CD4-positive, alpha-beta T cell (primary cell): ENCODE results near the gene LILRB4. TPM values are rescaled to one million over a fixed set of nuclear protein-coding genes. Genes with fewer than 3 reads are reported as not detected.

ENCODE experiments used
- ATAC-seq: fragments of 200-7000 bp; cut with Tn5 transposase; one replicate; pipeline ENCODE4 v1.10.0; 2022; ENCODE audit warnings: mild to moderate bottlenecking; ENCODE audit not compliant: poor library complexity
- CTCF ChIA-PET: fragments of 350-600 bp; sonication (Branson Sonifier 250); formaldehyde crosslinking; loops from one replicate; lab custom pipeline; 2021; ENCODE audit warnings: antibody characterized with exemption, inconsistent platforms; lab: Charles Lee
- POLR2A ChIA-PET: fragments of 350-600 bp; sonication (Branson Sonifier 250); formaldehyde crosslinking; loops from one replicate; lab custom pipeline; 2021; ENCODE audit warnings: antibody characterized with exemption, inconsistent platforms; lab: Charles Lee
- DNase-seq, 14 experiments: peaks; one replicate each; pipeline ENCODE4 v3.0.0-alpha.2; 2013 to 2020; ENCODE audit warnings: mixed read lengths in 2 of 14
- H3K27ac ChIP-seq, 2 donors: one replicate each; pipeline versions ENCODE4 v1.5.1 to v1.7.0; 2013; ENCODE audit warnings: low read length in 2 of 2, low read depth in 1 of 2, mild to moderate bottlenecking in 1 of 2
- H3K27me3 ChIP-seq, 2 experiments: 1 replicate in 1 of 2; 2 replicates in 1 of 2; pipeline versions ENCODE4 v1.6.1 to v1.7.0; 2013; ENCODE audit warnings: low read length in 2 of 2, control low read depth in 1 of 2, mild to moderate bottlenecking in 1 of 2, moderate library complexity in 1 of 2; ENCODE audit not compliant: insufficient read depth in 2 of 2, control insufficient read depth in 1 of 2
- H3K36me3 ChIP-seq: one replicate; pipeline ENCODE4 v1.6.1; 2013; ENCODE audit warnings: low read length, control low read depth; ENCODE audit not compliant: insufficient read depth
- H3K4me1 ChIP-seq: one replicate; pipeline ENCODE4 v1.6.1; 2013; ENCODE audit warnings: low read length, control low read depth; ENCODE audit not compliant: insufficient read depth
- H3K4me3 ChIP-seq: one replicate; pipeline ENCODE4 v1.5.1; 2013; ENCODE audit warnings: mild to moderate bottlenecking, low read length, moderate library complexity
- H3K9me3 ChIP-seq, 2 experiments: 1 replicate in 1 of 2; 2 replicates in 1 of 2; pipeline versions ENCODE4 v1.6.1 to v1.7.0; 2013; ENCODE audit warnings: low read length in 2 of 2, mild to moderate bottlenecking in 2 of 2, control low read depth in 1 of 2, moderate library complexity in 1 of 2; ENCODE audit not compliant: control insufficient read depth in 1 of 2, insufficient read depth in 1 of 2
- H3K27ac Mint-ChIP-seq: one replicate; pipeline ENCODE4 v1.8.0; 2020; ENCODE audit warnings: mixed read lengths
- H3K27me3 Mint-ChIP-seq: one replicate; pipeline ENCODE4 v1.8.0; 2021; ENCODE audit warnings: mixed read lengths
- H3K36me3 Mint-ChIP-seq: one replicate; pipeline ENCODE4 v1.8.0; 2021; ENCODE audit warnings: low read depth, mixed read lengths
- H3K4me1 Mint-ChIP-seq: one replicate; pipeline ENCODE4 v1.8.0; 2021; ENCODE audit warnings: low read depth, mixed read lengths
- H3K4me3 Mint-ChIP-seq: one replicate; pipeline ENCODE4 v1.8.0; 2020; ENCODE audit warnings: mild to moderate bottlenecking, mixed read lengths
- H3K9me3 Mint-ChIP-seq: one replicate; pipeline ENCODE4 v1.8.0; 2020; ENCODE audit warnings: mixed read lengths
- intact Hi-C, 2 experiments: fragments of 100-400 bp; cut with DNase I in 1 of 2; cut with micrococcal nuclease in 1 of 2; formaldehyde crosslinking; loops; one replicate each; pipeline versions ENCODE4 v1.15.1 to v1.9.0; 2023 to 2025; cut with DNase I, micrococcal nuclease
- total RNA-seq, 174 experiments: library from RNA in 2 of 174; stranded (reverse) in 2 of 174; gene quantifications; one replicate each; pipeline ENCODE4 v1.2.3 and lab custom pipeline; 2021 to 2026
- TF ChIP-seq, protein P1 (sequence below): fragments of 200-600 bp; IDR thresholded peaks from one replicate; pipeline ENCODE4 v1.8.0; 2022; ENCODE audit warnings: antibody characterized with exemption, mild to moderate bottlenecking

Gene LILRB4
- total RNA-seq, 2 experiments from 2014 or later: 0.22 to 0.60 TPM

DNA sequence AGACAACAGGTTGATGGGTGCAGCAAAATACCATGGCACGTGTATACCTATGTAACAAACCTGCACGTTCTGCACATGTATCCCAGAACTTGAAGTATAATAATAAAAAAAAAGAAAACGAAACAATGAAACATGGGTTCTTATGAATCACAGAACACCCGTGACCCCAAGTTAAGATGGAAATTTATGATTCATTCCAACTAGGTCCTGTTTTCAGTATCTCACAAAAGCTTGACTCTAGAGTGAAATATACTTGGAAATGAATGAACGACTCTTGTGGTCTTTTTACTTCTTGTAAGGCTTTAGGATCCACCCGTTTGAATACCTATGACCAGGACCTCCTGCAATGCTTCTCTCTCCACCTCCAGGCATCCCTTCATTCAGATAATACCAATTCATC, 3.5 kb upstream of the LILRB4 start:
- CTCF ChIA-PET: no interaction called here
- ATAC-seq: no peak

DNA sequence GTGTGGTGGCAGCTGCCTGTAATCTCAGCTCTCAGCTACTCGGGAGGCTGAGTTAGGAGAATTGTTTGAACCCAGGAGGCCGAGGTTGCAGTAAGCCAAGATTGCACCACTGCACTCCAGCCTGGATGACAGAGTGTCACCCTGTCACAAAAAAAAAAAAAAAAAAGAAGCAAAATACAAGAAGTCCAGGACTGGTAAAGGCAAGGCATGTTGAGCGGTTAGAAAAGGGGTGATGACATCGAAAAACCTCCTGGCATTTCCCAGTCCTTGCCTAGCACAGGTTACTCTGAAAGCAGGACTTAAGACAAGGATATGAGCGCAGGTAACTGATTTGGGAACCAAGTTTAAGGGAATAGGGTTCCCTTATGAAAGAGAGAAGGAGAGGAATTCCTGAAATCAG, 2.5 kb upstream of the LILRB4 start:
- Mint-ChIP-seq H3K9me3 (no peaks in the 10 kb centered on the region), H3K4me1 (no peaks in the 10 kb centered on the region), H3K4me3 (no peak overlapping the region), H3K36me3 (no peaks in the 10 kb centered on the region), H3K27ac (no peak overlapping the region), H3K27me3 (peaks cover 49% of the 10 kb centered on the region)
- ATAC-seq: no peak
- intact Hi-C loops: no loop called here
- Histone ChIP-seq H3K9me3 (peaks cover 0 to 16% of the 10 kb centered on the region in 2 experiments), H3K4me3 (no peak overlapping the region), H3K4me1 (no peaks in the 10 kb centered on the region), H3K36me3 (no peaks in the 10 kb centered on the region), H3K27me3 (peaks cover 3 to 10% of the 10 kb centered on the region in 2 experiments), H3K27ac (no peak overlapping the region)
- POLR2A ChIA-PET: no interaction called here
- CTCF ChIA-PET: no interaction called here
- peak in 1 of 14 experiments; percentile 12 for DNase-seq
- TF ChIP-seq, protein P1, sequence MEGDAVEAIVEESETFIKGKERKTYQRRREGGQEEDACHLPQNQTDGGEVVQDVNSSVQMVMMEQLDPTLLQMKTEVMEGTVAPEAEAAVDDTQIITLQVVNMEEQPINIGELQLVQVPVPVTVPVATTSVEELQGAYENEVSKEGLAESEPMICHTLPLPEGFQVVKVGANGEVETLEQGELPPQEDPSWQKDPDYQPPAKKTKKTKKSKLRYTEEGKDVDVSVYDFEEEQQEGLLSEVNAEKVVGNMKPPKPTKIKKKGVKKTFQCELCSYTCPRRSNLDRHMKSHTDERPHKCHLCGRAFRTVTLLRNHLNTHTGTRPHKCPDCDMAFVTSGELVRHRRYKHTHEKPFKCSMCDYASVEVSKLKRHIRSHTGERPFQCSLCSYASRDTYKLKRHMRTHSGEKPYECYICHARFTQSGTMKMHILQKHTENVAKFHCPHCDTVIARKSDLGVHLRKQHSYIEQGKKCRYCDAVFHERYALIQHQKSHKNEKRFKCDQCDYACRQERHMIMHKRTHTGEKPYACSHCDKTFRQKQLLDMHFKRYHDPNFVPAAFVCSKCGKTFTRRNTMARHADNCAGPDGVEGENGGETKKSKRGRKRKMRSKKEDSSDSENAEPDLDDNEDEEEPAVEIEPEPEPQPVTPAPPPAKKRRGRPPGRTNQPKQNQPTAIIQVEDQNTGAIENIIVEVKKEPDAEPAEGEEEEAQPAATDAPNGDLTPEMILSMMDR: no peak

More for the DNA sequence above, 3.5 kb upstream of the LILRB4 start:
- Mint-ChIP-seq H3K27ac (no peak overlapping the region), H3K4me3 (no peak overlapping the region), H3K4me1 (no peaks in the 10 kb centered on the region), H3K9me3 (no peaks in the 10 kb centered on the region), H3K27me3 (peaks cover 49% of the 10 kb centered on the region), H3K36me3 (no peaks in the 10 kb centered on the region)
- POLR2A ChIA-PET: no interaction called here
- intact Hi-C loops: loop anchor here in 1 of 2 experiments (10.0 kb wide), 1 partner anchor 846 kb away; no protein-coding TSS in a partner anchor
- no peak for DNase-seq
- Histone ChIP-seq H3K27me3 (peaks cover 3 to 10% of the 10 kb centered on the region in 2 experiments), H3K4me3 (no peak overlapping the region), H3K9me3 (peaks cover 0 to 5% of the 10 kb centered on the region in 2 experiments), H3K4me1 (no peaks in the 10 kb centered on the region), H3K36me3 (no peaks in the 10 kb centered on the region), H3K27ac (no peak overlapping the region)
- TF ChIP-seq, protein P1: no peak

DNA sequence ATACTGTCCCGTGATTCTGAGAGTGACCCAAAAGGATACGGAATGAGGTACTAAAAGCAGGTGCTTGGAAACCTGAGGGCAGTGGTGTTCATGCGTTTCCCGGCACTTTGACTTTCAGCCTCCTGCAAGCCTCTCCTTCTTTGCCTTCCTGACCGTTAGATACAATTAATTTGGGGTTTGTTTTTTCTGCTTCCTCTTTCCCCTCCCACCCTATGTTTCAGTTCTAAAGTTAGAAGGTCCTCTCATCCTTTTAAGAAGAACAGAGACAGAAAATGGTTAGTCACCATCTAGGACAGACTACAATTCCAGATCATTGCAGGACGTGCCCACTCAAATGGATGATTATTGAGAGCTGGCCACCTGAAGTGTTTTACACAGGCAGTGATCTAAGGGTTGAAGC, 1.8 kb upstream of the LILRB4 start:
- no peaks in the 10 kb centered on the region for H3K9me3 Mint-ChIP-seq
- intact Hi-C loops: no loop called here
- DNase-seq (peak in 1 of 14 experiments; percentile 15), ATAC-seq (no peak)
- Histone ChIP-seq H3K27me3 (peaks cover 7 to 10% of the 10 kb centered on the region in 2 experiments), H3K36me3 (no peaks in the 10 kb centered on the region), H3K4me3 (no peak overlapping the region), H3K4me1 (no peaks in the 10 kb centered on the region), H3K27ac (no peak overlapping the region), H3K9me3 (peaks cover 0 to 22% of the 10 kb centered on the region in 2 experiments)
- H3K27me3 Mint-ChIP-seq: peaks cover 49% of the 10 kb centered on the region
- H3K27ac Mint-ChIP-seq: no peak overlapping the region
- no peak overlapping the region for H3K4me3 Mint-ChIP-seq
- TF ChIP-seq, protein P1: no peak
- ChIA-PET POLR2A (no interaction called here), CTCF (no interaction called here)
- no peaks in the 10 kb centered on the region for H3K4me1 Mint-ChIP-seq
- no peaks in the 10 kb centered on the region for H3K36me3 Mint-ChIP-seq
